CD8-positive, alpha-beta memory T cell (primary cell): ENCODE results near the gene TRIM26. TPM values are rescaled to one million over a fixed set of nuclear protein-coding genes. Genes with fewer than 3 reads are reported as not detected.
"Not testable (repeated sequence)": the region's sequence is repeated elsewhere in the genome, so short reads cannot be mapped to it uniquely, and the experiment has no call there.

Experiments used
- CTCF ChIA-PET: fragments of 350-600 bp; sonication (Branson Sonifier 250); formaldehyde crosslinking; loops from one replicate; lab custom pipeline; 2021; ENCODE audit warnings: antibody characterized with exemption; lab: Charles Lee
- POLR2A ChIA-PET: fragments of 350-600 bp; sonication (Branson Sonifier 250); formaldehyde crosslinking; loops from one replicate; lab custom pipeline; 2021; ENCODE audit warnings: antibody characterized with exemption; lab: Charles Lee
- DNase-seq, 5 donors: peaks; one replicate each; pipeline versions ENCODE4 v3.0.0 to v3.0.0-alpha.2; 2020 to 2022; ENCODE audit warnings: mixed read lengths in 1 of 5
- H3K27ac ChIP-seq: one replicate; pipeline ENCODE4 v1.7.0; 2013; ENCODE audit warnings: low read depth, mild to moderate bottlenecking, low read length, moderate library complexity
- H3K27me3 ChIP-seq: 2 replicates; pipeline ENCODE4 v1.7.0; 2013; ENCODE audit warnings: low read length, mild to moderate bottlenecking; ENCODE audit not compliant: insufficient read depth, poor library complexity, severe bottlenecking
- H3K36me3 ChIP-seq: 2 replicates; pipeline ENCODE4 v1.7.0; 2013; ENCODE audit warnings: mild to moderate bottlenecking, low read length, moderate library complexity; ENCODE audit not compliant: insufficient read depth
- H3K4me1 ChIP-seq: 2 replicates; pipeline ENCODE4 v1.7.0; 2013; ENCODE audit warnings: mild to moderate bottlenecking, low read length, moderate library complexity; ENCODE audit not compliant: insufficient read depth
- H3K4me3 ChIP-seq: 2 replicates; pipeline ENCODE4 v1.7.0; 2013; ENCODE audit warnings: mild to moderate bottlenecking, low read length
- H3K9me3 ChIP-seq: 2 replicates; pipeline ENCODE4 v1.7.0; 2013; ENCODE audit warnings: mild to moderate bottlenecking, low read length
- H3K27ac Mint-ChIP-seq, 8 donors: one replicate each; pipeline ENCODE4 v1.8.0; 2020 to 2021; ENCODE audit warnings: mixed read lengths in 8 of 8, mild to moderate bottlenecking in 6 of 8, inconsistent platforms in 3 of 8, moderate library complexity in 3 of 8
- H3K27me3 Mint-ChIP-seq, 2 donors: one replicate each; pipeline ENCODE4 v1.8.0; 2020 to 2021; ENCODE audit warnings: mixed read lengths in 2 of 2, mild to moderate bottlenecking in 1 of 2, moderate library complexity in 1 of 2
- H3K36me3 Mint-ChIP-seq, 3 donors: one replicate each; pipeline ENCODE4 v1.8.0; 2020 to 2021; ENCODE audit warnings: mixed read lengths in 3 of 3, inconsistent platforms in 1 of 3, mild to moderate bottlenecking in 1 of 3
- H3K4me1 Mint-ChIP-seq, 3 donors: one replicate each; pipeline ENCODE4 v1.8.0; 2020 to 2021; ENCODE audit warnings: mixed read lengths in 3 of 3, inconsistent platforms in 1 of 3, mild to moderate bottlenecking in 1 of 3
- H3K4me3 Mint-ChIP-seq, 7 donors: one replicate each; pipeline ENCODE4 v1.8.0; 2020 to 2021; ENCODE audit warnings: mixed read lengths in 7 of 7, mild to moderate bottlenecking in 6 of 7, moderate library complexity in 4 of 7, inconsistent platforms in 2 of 7
- H3K9me3 Mint-ChIP-seq, 5 donors: one replicate each; pipeline ENCODE4 v1.8.0; 2020 to 2022; ENCODE audit warnings: mixed read lengths in 5 of 5, mild to moderate bottlenecking in 3 of 5, moderate library complexity in 2 of 5, inconsistent platforms in 1 of 5
- polyA plus RNA-seq: library from polyadenylated mRNA; unstranded; fragments of 300-500 nt; fragmentation: Illumina TruSeq; gene quantifications from one replicate; pipeline ENCODE4 v1.2.3, GENCODE V29; 2021
- total RNA-seq, 2 experiments: library from RNA; stranded (reverse); gene quantifications; one replicate each; pipeline ENCODE4 v1.2.3, GENCODE V29; 2021

Gene TRIM26
- total RNA-seq (100 to 1,000 TPM in 1 of 2 experiments, 10 to 100 TPM in 1; 94.6 to 102 TPM), polyA plus RNA-seq (52.9 TPM)

GRCh38 chr6:30212865-30213666, at the start of gene TRIM26:
TSS of gene TRIM26 (minus strand) at chr6:30213406. CDS start at chr6:30199103, 14,303 bp downstream.
- H3K9me3 Mint-ChIP-seq, result no peaks in the 10 kb centered on the region
- H3K27ac Mint-ChIP-seq, result peak within 1 kb of the TSS; percentile 96 to 100 (median 100)
- H3K27me3 Mint-ChIP-seq, result no peaks in the 10 kb centered on the region
- Histone ChIP-seq H3K36me3 (no peaks in the 10 kb centered on the region), H3K4me3 (peak within 1 kb of the TSS; percentile 78), H3K4me1 (peaks cover 44% of the 10 kb centered on the region), H3K9me3 (no peaks in the 10 kb centered on the region), H3K27ac (peak within 1 kb of the TSS; percentile 97), H3K27me3 (no peaks in the 10 kb centered on the region)
- POLR2A ChIA-PET, result interaction anchor here (0.6 to 2.6 kb wide), 7 partner anchors 15 to 1438 kb away, joined by 3 to 24 read pairs (median 3); partner anchors contain the start of genes PPP1R11 and TRIM39
- CTCF ChIA-PET, result interaction anchor here (1.0 to 2.5 kb wide), 3 partner anchors 9 to 82 kb away, joined by 3 to 8 read pairs (median 3); no protein-coding TSS in a partner anchor
- H3K4me1 Mint-ChIP-seq, result peaks cover 54 to 64% (median 60%) of the 10 kb centered on the region in 3 donors
- peaks cover 0 to 31% (median 8%) of the 10 kb centered on the region in 3 donors for H3K36me3 Mint-ChIP-seq
- H3K4me3 Mint-ChIP-seq, result peak within 1 kb of the TSS; percentile 87 to 98 (median 94)
- DNase-seq, result peak; percentile 93 to 98 (median 98)

GRCh38 chr6:30260036-30260504, 46.9 kb upstream of the TRIM26 start:
- peak in 3 of 5 donors; percentile 12 to 51 (median 20) for DNase-seq
- Mint-ChIP-seq H3K36me3 (peaks cover 7 to 9% (median 8%) of the 10 kb centered on the region in 3 donors), H3K27ac (peak overlapping the region in 4 of 8 donors; percentile 35 to 95 (median 64)), H3K27me3 (peaks cover 4% of the 10 kb centered on the region in 2 donors), H3K4me1 (peaks cover 13 to 23% (median 16%) of the 10 kb centered on the region in 3 donors), H3K9me3 (no peaks in the 10 kb centered on the region), H3K4me3 (peak overlapping the region; percentile 90 to 97 (median 93))
- POLR2A ChIA-PET, result no interaction called here
- Histone ChIP-seq H3K4me3 (peak overlapping the region; percentile 77), H3K27ac (peak overlapping the region; percentile 40), H3K4me1 (peaks cover 14% of the 10 kb centered on the region), H3K27me3 (no peaks in the 10 kb centered on the region), H3K9me3 (no peaks in the 10 kb centered on the region), H3K36me3 (no peaks in the 10 kb centered on the region)
- CTCF ChIA-PET, result no interaction called here

- Histone ChIP-seq H3K4me3 (peak overlapping the region; percentile 77), H3K27ac (peak overlapping the region; percentile 40), H3K4me1 (peaks cover 14% of the 10 kb centered on the region), H3K9me3 (no peaks in the 10 kb centered on the region), H3K36me3 (no peaks in the 10 kb centered on the region), H3K27me3 (no peaks in the 10 kb centered on the region)
- no peaks in the 10 kb centered on the region for H3K9me3 Mint-ChIP-seq
- peak overlapping the region; percentile 90 to 97 (median 93) for H3K4me3 Mint-ChIP-seq
- H3K36me3 Mint-ChIP-seq, result peaks cover 6 to 8% (median 7%) of the 10 kb centered on the region in 3 donors
- H3K27ac Mint-ChIP-seq, result peak overlapping the region in 7 of 8 donors; percentile 62 to 95 (median 91)
- ChIA-PET CTCF (interaction anchor here (1.1 to 1.2 kb wide), 2 partner anchors 65 to 111 kb away, joined by 3 to 4 read pairs; no protein-coding TSS in a partner anchor), POLR2A (no interaction called here)
- H3K4me1 Mint-ChIP-seq, result peaks cover 13 to 23% (median 16%) of the 10 kb centered on the region in 3 donors
- H3K27me3 Mint-ChIP-seq, result peaks cover 4 to 5% of the 10 kb centered on the region in 2 donors
- DNase-seq, result peak; percentile 42 to 72 (median 69)
Observed at GRCh38 chr6:30259140-30260035, 46.2 kb upstream of the TRIM26 start.

GRCh38 chr6:30258204-30258603, 45.0 kb upstream of the TRIM26 start:
- H3K4me3 Mint-ChIP-seq, result peak overlapping the region in 6 of 7 donors; percentile 42 to 93 (median 54)
- H3K27ac Mint-ChIP-seq, result peak overlapping the region in 6 of 8 donors; percentile 66 to 91 (median 78)
- Histone ChIP-seq H3K27ac (no peak overlapping the region), H3K36me3 (no peaks in the 10 kb centered on the region), H3K9me3 (no peaks in the 10 kb centered on the region), H3K4me1 (peaks cover 14% of the 10 kb centered on the region), H3K4me3 (no peak overlapping the region), H3K27me3 (no peaks in the 10 kb centered on the region)
- H3K4me1 Mint-ChIP-seq, result peaks cover 13 to 23% (median 16%) of the 10 kb centered on the region in 3 donors
- ChIA-PET CTCF (no interaction called here), POLR2A (no interaction called here)
- H3K27me3 Mint-ChIP-seq, result peaks cover 4 to 5% of the 10 kb centered on the region in 2 donors
- DNase-seq, result no peak
- peaks cover 3 to 8% (median 7%) of the 10 kb centered on the region in 3 donors for H3K36me3 Mint-ChIP-seq
- no peaks in the 10 kb centered on the region for H3K9me3 Mint-ChIP-seq

- H3K27ac ChIP-seq, CTCF ChIA-PET, H3K4me3 ChIP-seq, H3K4me3 Mint-ChIP-seq, H3K36me3 Mint-ChIP-seq, H3K27ac Mint-ChIP-seq, H3K27me3 ChIP-seq, DNase-seq, H3K36me3 ChIP-seq, H3K9me3 ChIP-seq, H3K27me3 Mint-ChIP-seq, H3K9me3 Mint-ChIP-seq, POLR2A ChIA-PET, H3K4me1 ChIP-seq, H3K4me1 Mint-ChIP-seq: not testable (repeated sequence)
Observed at GRCh38 chr6:30252417-30252816, 39.2 kb upstream of the TRIM26 start.

GRCh38 chr6:30244560-30244959, 31.4 kb upstream of the TRIM26 start:
- H3K4me1 Mint-ChIP-seq, result peaks cover 0 to 6% (median 5%) of the 10 kb centered on the region in 3 donors
- H3K27ac ChIP-seq, result no peak overlapping the region
- no peaks in the 10 kb centered on the region for H3K9me3 Mint-ChIP-seq
- H3K4me3 ChIP-seq, result no peak overlapping the region
- no peaks in the 10 kb centered on the region for H3K9me3 ChIP-seq
- peaks cover 15 to 33% of the 10 kb centered on the region in 2 donors for H3K27me3 Mint-ChIP-seq
- no peak overlapping the region for H3K27ac Mint-ChIP-seq
- no peaks in the 10 kb centered on the region for H3K36me3 ChIP-seq
- ChIA-PET CTCF (interaction anchor here (1.1 kb wide), 1 partner anchor 25 kb away, joined by 3 read pairs; no protein-coding TSS in a partner anchor), POLR2A (no interaction called here)
- H3K27me3 ChIP-seq, result no peaks in the 10 kb centered on the region
- no peak for DNase-seq
- no peaks in the 10 kb centered on the region for H3K4me1 ChIP-seq
- H3K4me3 Mint-ChIP-seq, result no peak overlapping the region
- no peaks in the 10 kb centered on the region for H3K36me3 Mint-ChIP-seq

- Histone ChIP-seq H3K36me3 (no peaks in the 10 kb centered on the region), H3K9me3 (no peaks in the 10 kb centered on the region), H3K27ac (no peak overlapping the region), H3K4me1 (no peaks in the 10 kb centered on the region), H3K27me3 (no peaks in the 10 kb centered on the region), H3K4me3 (no peak overlapping the region)
- Mint-ChIP-seq H3K27ac (peak overlapping the region in 1 of 8 donors; percentile 85), H3K4me3 (no peak overlapping the region), H3K4me1 (no peaks in the 10 kb centered on the region), H3K27me3 (peaks cover 5 to 33% of the 10 kb centered on the region in 2 donors), H3K9me3 (no peaks in the 10 kb centered on the region), H3K36me3 (no peaks in the 10 kb centered on the region)
- peak in 3 of 5 donors; percentile 25 to 56 (median 34) for DNase-seq
- ChIA-PET POLR2A (interaction anchor here (0.6 kb wide), 1 partner anchor 439 kb away, joined by 4 read pairs; no protein-coding TSS in a partner anchor), CTCF (interaction anchor here (0.7 to 2.9 kb wide), 7 partner anchors 11 to 175 kb away, joined by 3 to 15 read pairs (median 4); partner anchors contain the start of gene TRIM39)
Observed at GRCh38 chr6:30238178-30238795, 25.1 kb upstream of the TRIM26 start.
